CD4-positive, alpha-beta T cell treated with Interleukin-2 at 100 ng/mL for 4 hours (primary cell): ENCODE results near the gene VARS2.
"Not testable (repeated sequence)": the region's sequence is repeated elsewhere in the genome, so short reads cannot be mapped to it uniquely, and the experiment has no call there.

Source experiments
- DNase-seq: peaks from one replicate; pipeline ENCODE4 v3.0.0-alpha.2; 2020; ENCODE audit warnings: low spot score

The VARS2 gene

GRCh38 chr6:30898750-30899360 lies 15.2 kb upstream of the VARS2 start:
- no peak for DNase-seq

- no peak for DNase-seq
Measured at GRCh38 chr6:30900863-30901417, 13.1 kb upstream of the VARS2 start.

DNA sequence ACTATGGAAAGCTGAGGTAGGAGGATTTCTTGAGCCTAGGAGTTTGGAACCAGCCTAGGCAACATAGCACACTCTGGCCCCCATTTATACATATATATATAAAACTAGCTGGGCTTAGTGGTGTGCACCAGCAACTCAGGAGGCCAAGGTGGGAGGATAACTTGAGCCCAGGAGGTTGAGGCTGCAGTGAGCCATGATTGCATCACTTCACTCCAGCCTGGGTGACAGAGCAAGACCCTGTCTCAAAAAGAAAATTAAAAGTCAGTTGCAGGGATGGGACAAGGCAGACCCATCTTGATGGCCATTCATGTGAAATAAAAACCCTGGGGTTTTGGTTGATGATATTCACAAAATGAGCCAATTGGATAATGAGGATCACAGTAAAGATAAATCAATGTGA lies 12.6 kb upstream of the VARS2 start:
- no peak for DNase-seq

DNA sequence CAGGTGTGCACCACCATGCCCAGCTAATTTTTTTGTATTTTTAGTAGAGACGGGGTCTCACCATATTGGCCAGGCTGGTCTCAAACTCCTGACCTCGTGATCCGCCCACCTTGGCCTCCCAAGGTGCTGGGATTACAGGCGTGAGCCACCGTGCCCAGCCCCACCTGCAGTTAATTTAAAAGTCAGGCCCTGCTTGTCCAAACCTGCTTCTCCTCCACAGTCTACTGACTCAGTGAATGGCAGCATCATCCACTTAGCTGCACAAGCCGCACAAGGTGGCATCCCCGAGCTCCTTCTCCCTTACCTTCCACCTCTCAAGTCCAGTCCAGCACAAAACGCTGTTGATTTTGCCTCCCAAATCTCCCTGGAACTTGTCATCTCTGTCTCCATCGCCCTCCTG lies 11.8 kb upstream of the VARS2 start:
- DNase-seq = not testable (repeated sequence)

GRCh38 chr6:30902709-30903108 lies 11.3 kb upstream of the VARS2 start:
- no peak for DNase-seq

GRCh38 chr6:30903236-30903635 lies 10.8 kb upstream of the VARS2 start:
- DNase-seq = no peak

DNA sequence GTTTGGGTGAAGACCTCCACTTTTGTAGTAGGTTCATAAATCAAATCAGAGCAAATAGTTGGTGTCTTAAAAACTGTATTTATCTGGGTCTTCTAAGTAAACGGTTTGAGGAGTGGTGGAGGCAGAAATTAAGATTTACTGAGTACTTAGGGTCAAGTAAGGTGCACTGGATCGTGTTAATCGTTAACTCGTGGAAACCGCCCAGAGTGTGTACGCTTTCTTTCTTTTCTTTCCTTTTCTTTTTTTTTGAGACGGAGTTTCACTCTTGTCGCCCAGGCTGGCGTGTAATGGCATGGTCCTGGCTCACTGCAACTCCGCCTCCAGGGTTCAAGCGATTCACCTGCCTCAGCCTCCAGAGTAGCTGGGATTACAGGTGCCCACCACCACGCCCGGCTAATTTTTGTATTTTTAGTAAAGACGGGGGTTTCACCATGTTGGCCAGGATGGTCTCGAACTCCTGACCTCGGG lies 6.7 kb upstream of the VARS2 start:
- DNase-seq = not testable (repeated sequence)

GRCh38 chr6:30907758-30908591 lies 6.1 kb upstream of the VARS2 start, which contains the start of gene GTF2H4:
TSS of gene GTF2H4 (plus strand) at chr6:30908207.
- DNase-seq = peak; percentile 97

DNA sequence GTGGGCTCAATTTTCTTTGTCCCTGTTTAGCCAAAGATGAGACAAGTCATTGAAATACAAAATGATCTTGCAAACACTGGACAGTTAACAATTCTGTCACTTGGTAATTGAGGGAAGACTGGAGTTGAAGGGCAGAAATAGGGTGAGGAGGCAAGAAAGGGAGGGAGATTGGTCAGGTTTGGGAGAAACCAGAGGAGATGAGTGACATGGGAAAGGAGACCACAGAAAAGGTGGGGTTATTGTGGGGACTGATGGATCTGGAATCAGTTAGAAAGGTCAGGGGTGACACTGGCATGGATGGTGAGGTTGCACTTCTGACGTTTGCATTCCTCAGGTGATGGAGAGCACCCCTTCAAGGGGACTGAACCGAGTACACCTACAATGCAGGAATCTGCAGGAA lies 5.3 kb upstream of the VARS2 start:
- DNase-seq = no peak

DNA sequence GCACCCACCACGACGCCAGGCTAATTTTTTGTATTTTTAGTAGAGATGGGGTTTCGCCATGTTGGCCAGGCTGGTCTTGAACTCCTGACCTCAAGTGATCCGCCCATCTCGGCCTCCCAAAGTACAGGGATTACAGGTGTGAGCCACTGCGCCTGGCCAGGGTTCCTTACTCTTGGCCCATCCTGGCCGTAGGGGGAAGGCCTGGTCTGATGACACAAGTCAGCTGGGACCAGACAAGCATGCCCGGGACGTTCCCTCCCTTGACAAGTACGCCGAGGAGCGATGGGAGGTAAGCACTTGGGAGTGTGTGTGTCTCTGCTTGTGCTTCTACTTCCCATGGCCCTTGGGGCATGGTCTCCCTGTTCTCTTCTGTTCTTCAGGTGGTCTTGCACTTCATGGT lies 3.6 kb upstream of the VARS2 start:
- DNase-seq = not testable (repeated sequence)

DNA sequence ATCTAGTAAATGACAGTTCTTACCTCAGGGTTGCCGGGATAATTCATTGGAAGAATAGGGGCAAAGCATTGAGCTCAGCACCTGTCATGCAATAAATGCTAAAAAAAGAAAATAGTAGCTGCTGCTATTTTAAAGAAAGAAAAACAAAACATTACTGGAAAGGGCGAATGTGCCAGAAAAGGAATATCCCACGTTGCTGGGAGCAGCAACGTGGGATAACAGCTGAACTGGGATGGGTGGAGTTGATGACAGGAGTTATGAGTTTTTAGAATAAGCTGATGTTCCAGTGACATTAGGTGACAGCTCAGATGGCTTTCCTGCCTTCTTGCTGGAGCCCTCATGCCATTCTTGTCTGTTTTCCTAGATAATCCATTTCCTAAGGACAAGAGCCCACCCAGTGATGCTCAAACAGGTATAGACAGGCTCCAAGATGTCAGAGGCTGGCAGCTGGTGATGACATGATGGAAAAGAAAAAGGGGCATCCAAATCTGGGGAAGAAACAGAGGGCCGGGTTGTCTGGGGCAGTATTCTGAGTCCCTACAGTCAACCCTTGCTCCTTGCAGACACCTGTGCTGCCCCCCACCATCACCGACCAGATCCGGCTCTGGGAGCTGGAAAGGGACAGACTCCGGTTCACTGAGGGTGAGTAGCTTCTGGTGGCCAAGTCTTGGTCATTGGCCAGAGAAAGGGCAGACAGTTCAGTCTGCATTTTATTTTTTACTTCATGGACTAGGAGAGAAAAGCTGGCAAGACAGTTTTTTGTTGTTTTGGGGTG lies 1.1 kb upstream of the VARS2 start:
- no peak for DNase-seq

DNA sequence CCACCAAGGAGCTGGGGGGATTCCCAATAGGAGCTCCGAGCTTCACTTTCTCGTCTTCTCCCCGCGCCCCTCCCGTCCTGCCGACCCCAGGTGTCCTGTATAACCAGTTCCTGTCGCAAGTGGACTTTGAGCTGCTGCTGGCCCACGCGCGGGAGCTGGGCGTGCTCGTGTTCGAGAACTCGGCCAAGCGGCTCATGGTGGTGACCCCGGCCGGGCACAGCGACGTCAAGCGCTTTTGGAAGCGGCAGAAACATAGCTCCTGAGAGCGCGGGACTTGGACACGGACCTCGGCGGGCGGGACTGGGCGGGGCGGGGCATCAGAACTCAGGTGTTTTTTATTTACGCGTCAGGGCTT lies 340 bp upstream of the VARS2 start:
- DNase-seq = no peak

- DNase-seq = no peak
Measured at GRCh38 chr6:30914854-30915590, 984 bp downstream of the VARS2 start.

DNA sequence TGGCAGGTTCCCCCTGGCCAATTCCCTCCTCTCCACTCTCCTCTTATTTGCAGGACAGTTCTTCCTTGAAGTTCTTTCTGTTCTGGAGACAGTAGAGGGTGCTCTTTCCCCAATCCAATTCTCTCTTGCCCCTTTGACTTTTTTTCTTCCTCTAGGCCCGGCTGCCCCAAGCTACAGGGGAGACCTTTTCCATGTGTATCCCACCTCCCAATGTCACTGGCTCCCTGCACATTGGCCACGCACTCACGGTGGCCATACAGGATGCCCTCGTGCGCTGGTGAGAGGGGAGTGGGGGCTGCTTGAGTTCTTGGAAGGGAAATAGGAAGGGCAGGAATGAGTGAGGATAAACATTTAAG lies 1.5 kb downstream of the VARS2 start:
- DNase-seq = peak; percentile 32

- DNase-seq = no peak
Measured at GRCh38 chr6:30917041-30917440, 3.0 kb downstream of the VARS2 start.

- no peak for DNase-seq
Measured at GRCh38 chr6:30917487-30917886, 3.4 kb downstream of the VARS2 start.

- DNase-seq = no peak
Measured at GRCh38 chr6:30918670-30919069, 4.6 kb downstream of the VARS2 start.

DNA sequence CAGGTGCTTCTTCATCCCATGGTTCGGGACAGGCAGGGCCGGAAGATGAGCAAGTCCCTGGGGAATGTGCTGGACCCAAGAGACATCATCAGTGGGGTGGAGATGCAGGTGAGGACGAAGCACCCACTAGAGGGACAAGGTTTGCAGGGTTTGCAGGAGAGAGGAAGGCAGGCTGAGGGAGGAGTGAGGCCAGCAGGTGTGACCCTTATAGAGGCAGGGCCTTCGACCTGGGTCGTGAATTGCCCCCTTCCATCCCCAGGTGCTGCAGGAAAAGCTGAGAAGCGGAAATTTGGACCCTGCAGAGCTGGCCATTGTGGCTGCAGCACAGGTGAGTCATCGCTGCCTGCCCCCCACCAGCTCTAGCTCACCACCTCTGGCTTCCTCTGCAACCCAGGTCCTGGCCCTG lies 8.4 kb downstream of the VARS2 start:
- no peak for DNase-seq

DNA sequence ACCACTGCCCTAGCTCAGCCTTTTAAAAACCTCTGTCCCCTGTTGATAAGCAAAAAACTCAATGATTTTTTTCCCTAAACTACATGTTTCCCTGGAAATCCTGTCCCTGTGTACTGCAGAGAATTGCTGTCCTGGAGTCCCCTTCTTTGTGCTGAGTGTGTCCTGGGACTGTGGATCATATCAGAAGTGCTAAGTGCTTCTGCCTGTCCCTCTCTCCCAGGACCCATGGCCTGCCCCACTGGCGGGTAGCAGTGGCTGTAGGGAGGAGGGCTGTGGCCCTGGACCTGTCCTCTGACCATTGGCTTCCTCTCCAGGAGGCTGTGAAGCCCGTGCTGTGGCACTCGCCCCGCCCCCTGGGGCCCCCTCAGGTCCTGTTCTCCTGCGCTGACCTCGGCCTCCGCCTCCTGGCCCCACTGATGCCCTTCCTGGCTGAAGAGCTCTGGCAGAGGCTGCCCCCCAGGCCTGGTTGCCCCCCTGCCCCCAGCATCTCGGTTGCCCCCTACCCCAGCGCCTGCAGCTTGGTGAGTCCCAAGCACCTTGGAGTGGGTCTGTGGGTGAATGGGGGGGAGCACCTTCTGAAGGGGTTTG lies 10.1 kb downstream of the VARS2 start:
- DNase-seq = not testable (repeated sequence)

- DNase-seq = no peak
Measured at GRCh38 chr6:30926644-30927043, 12.6 kb downstream of the VARS2 start.

- not testable (repeated sequence) for DNase-seq
Measured at GRCh38 chr6:30927080-30927479, 13.0 kb downstream of the VARS2 start.
